Neural progenitor cell (in vitro differentiated cells): ENCODE results near the gene C2orf68. TPM values are rescaled to one million over a fixed set of nuclear protein-coding genes. Genes with fewer than 3 reads are reported as not detected.

ENCODE experiments used
- DNase-seq: peaks from one replicate; pipeline ENCODE4 v3.0.0-alpha.2; 2016; ENCODE audit warnings: low spot score
- H2AFZ ChIP-seq: fragments of 200-600 bp; sonication (generic); replicated peaks from 2 replicates; pipeline ENCODE4 v1.6.1; 2016; ENCODE audit warnings: antibody characterized with exemption
- H3F3A ChIP-seq: fragments of 200-600 bp; sonication (generic); 2 replicates; pipeline ENCODE4 v1.6.1; 2016; ENCODE audit warnings: antibody characterized with exemption, low read depth
- H3K27ac ChIP-seq: fragments of 200-600 bp; sonication (generic); 2 replicates; pipeline ENCODE4 v1.5.1; 2016; ENCODE audit warnings: mild to moderate bottlenecking
- H3K27me3 ChIP-seq: fragments of 200-600 bp; sonication (generic); 2 replicates; pipeline ENCODE4 v1.6.1; 2016; ENCODE audit warnings: mild to moderate bottlenecking, moderate library complexity
- H3K36me3 ChIP-seq: fragments of 200-600 bp; sonication (generic); 2 replicates; pipeline ENCODE4 v1.5.1; 2016
- H3K4me1 ChIP-seq: fragments of 200-600 bp; sonication (generic); 2 replicates; pipeline ENCODE4 v1.6.1; 2016; ENCODE audit warnings: mixed run types
- H3K4me2 ChIP-seq: fragments of 200-600 bp; sonication (generic); 2 replicates; pipeline ENCODE4 v1.6.1; 2016
- H3K4me3 ChIP-seq: fragments of 200-600 bp; sonication (generic); 2 replicates; pipeline ENCODE4 v1.5.1; 2016
- H3K79me2 ChIP-seq: fragments of 200-600 bp; sonication (generic); 2 replicates; pipeline ENCODE4 v1.6.1; 2016; ENCODE audit warnings: low read depth
- H3K9ac ChIP-seq: fragments of 200-600 bp; sonication (generic); 2 replicates; pipeline ENCODE4 v1.6.1; 2016
- H3K9me3 ChIP-seq: fragments of 200-600 bp; sonication (generic); 2 replicates; pipeline ENCODE4 v1.5.1; 2016; ENCODE audit warnings: low read depth
- H4K20me1 ChIP-seq: fragments of 200-600 bp; sonication (generic); 2 replicates; pipeline ENCODE4 v1.6.1; 2016; ENCODE audit warnings: low read depth
- H3K27ac Mint-ChIP-seq: 3 replicates; pipeline ENCODE4 v1.8.0; 2021; ENCODE audit warnings: mixed read lengths
- H3K27me3 Mint-ChIP-seq: 2 replicates; pipeline ENCODE4 v1.8.0; 2022; ENCODE audit warnings: low read depth, mild to moderate bottlenecking, inconsistent platforms, moderate library complexity, mixed read lengths; ENCODE audit not compliant: insufficient read depth
- H3K36me3 Mint-ChIP-seq: 3 replicates; pipeline ENCODE4 v1.8.0; 2021; ENCODE audit warnings: mixed read lengths
- H3K4me1 Mint-ChIP-seq: 3 replicates; pipeline ENCODE4 v1.8.0; 2021; ENCODE audit warnings: mixed read lengths
- H3K4me3 Mint-ChIP-seq: 3 replicates; pipeline ENCODE4 v1.8.0; 2021; ENCODE audit warnings: mild to moderate bottlenecking, moderate library complexity, mixed read lengths
- H3K9me3 Mint-ChIP-seq: 3 replicates; pipeline ENCODE4 v1.8.0; 2020; ENCODE audit warnings: mixed read lengths
- CTCF ChIP-seq: fragments of 200-600 bp; sonication (generic); IDR thresholded peaks from 2 replicates; pipeline ENCODE4 v1.5.1; 2017; ENCODE audit warnings: antibody characterized with exemption, mild to moderate bottlenecking
- EZH2 ChIP-seq: fragments of 200-600 bp; sonication (generic); IDR thresholded peaks from 2 replicates; pipeline ENCODE4 v1.6.1; 2017; ENCODE audit warnings: antibody characterized with exemption, mild to moderate bottlenecking, moderate library complexity
- EZH2phosphoT487 ChIP-seq: fragments of 200-600 bp; sonication (generic); IDR thresholded peaks from 2 replicates; pipeline ENCODE4 v1.6.1; 2017; ENCODE audit warnings: antibody characterized with exemption
- small RNA-seq: library from RNA; depleted of rRNA; stranded (forward); fragments of <200 nt; gene quantifications from one replicate; pipeline ENCODE3, GENCODE V24; 2015
- total RNA-seq: library from RNA; depleted of rRNA; stranded (reverse); fragments of >200 nt; gene quantifications from 2 replicates; pipeline ENCODE4 v1.2.3, GENCODE V29; 2015; ENCODE audit warnings: low replicate concordance

Gene C2orf68
- total RNA-seq, 1 donor from 2014 or later, result 31.1 TPM

GRCh38 chr2:85557130-85557529 is 54.7 kb downstream of the C2orf68 start:
- no peaks in the 10 kb centered on the region for H3K27me3 ChIP-seq
- H2AFZ ChIP-seq, result no peak overlapping the region
- H3K79me2 ChIP-seq, result peaks cover 36% of the 10 kb centered on the region
- peaks cover 6% of the 10 kb centered on the region for H4K20me1 ChIP-seq
- no peaks in the 10 kb centered on the region for H3K9me3 ChIP-seq
- H3K36me3 ChIP-seq, result no peaks in the 10 kb centered on the region
- peaks cover 6% of the 10 kb centered on the region for H3F3A ChIP-seq
- peak overlapping the region; percentile 1 for H3K9ac ChIP-seq
- Mint-ChIP-seq H3K4me3 (no peak overlapping the region), H3K36me3 (peaks cover 13% of the 10 kb centered on the region), H3K27me3 (peaks cover 3% of the 10 kb centered on the region), H3K4me1 (peaks cover 24% of the 10 kb centered on the region), H3K27ac (no peak overlapping the region), H3K9me3 (no peaks in the 10 kb centered on the region)
- H3K27ac ChIP-seq, result no peak overlapping the region
- H3K4me2 ChIP-seq, result no peak overlapping the region
- no peaks in the 10 kb centered on the region for H3K4me1 ChIP-seq
- TF ChIP-seq EZH2phosphoT487 (no peak), CTCF (no peak), EZH2 (no peak)
- no peak for DNase-seq
- no peak overlapping the region for H3K4me3 ChIP-seq

Small RNA genes lying within 50 kb of the gene (small RNA-seq; reads per million reads assigned to genes)
- gene RN7SL126P, result not detected

Other genes with a start within 250 kb of the C2orf68 start
- gene CAPG, start 201.7 kb downstream of the C2orf68 start, total RNA-seq, result 23.9 TPM in 2 replicates
- gene SH2D6, start 193.4 kb downstream of the C2orf68 start, total RNA-seq, result 0.07 and 0.74 TPM in 2 replicates
- gene MAT2A, start 72.9 kb downstream of the C2orf68 start, total RNA-seq, result 180 and 221 TPM in 2 replicates
- 29.7 and 41.7 TPM in 2 replicates for gene GGCX, start 50.6 kb downstream of the C2orf68 start, total RNA-seq
- gene VAMP8, start 34.5 kb downstream of the C2orf68 start, total RNA-seq, result 0.52 and 2.4 TPM in 2 replicates
- not detected in 2 replicates for gene VAMP5, start 27.6 kb downstream of the C2orf68 start, total RNA-seq
- 81.3 and 113 TPM in 2 replicates for gene RNF181, start 16.3 kb downstream of the C2orf68 start, total RNA-seq
- 7.2 and 12.5 TPM in 2 replicates for gene TMEM150A, start 9.4 kb downstream of the C2orf68 start, total RNA-seq
- 85.3 and 87.3 TPM in 2 replicates for gene USP39, start 4.1 kb upstream of the C2orf68 start, total RNA-seq
- not detected in 2 replicates for gene SFTPB, start 56.1 kb upstream of the C2orf68 start, total RNA-seq
- 0.65 TPM in 1 of 2 replicates, not detected in the other for gene GNLY, start 82.3 kb upstream of the C2orf68 start, total RNA-seq
- gene ATOH8, start 141.9 kb upstream of the C2orf68 start, total RNA-seq, result 0.43 TPM in 1 of 2 replicates, not detected in the other